ENCODE data around the gene LAMP2.

The LAMP2 gene

DNA sequence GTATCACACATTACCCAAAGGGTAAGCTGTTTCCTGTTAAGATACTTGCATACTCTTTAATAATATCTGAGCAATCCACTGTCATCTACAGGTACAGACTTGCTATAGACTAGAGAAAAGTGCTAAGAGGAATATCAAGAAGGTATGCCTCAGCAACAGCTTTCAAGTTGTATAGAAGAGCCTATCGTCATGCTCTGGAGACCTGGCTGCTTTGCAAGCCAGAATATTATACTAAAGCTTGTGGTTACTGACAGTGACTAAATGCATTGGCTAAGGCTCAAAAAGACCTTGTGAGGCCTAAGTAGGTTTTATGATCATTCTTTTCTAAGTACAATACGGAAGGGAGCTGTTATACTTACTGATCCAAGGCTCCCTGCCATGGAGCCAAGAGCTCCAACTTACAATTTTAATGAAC lies 11.3 kb downstream of the LAMP2 start:
- no peak overlapping the region for H3K27ac ChIP-seq (ENCODE audit: low read length)
- TF ChIP-seq, protein P1, sequence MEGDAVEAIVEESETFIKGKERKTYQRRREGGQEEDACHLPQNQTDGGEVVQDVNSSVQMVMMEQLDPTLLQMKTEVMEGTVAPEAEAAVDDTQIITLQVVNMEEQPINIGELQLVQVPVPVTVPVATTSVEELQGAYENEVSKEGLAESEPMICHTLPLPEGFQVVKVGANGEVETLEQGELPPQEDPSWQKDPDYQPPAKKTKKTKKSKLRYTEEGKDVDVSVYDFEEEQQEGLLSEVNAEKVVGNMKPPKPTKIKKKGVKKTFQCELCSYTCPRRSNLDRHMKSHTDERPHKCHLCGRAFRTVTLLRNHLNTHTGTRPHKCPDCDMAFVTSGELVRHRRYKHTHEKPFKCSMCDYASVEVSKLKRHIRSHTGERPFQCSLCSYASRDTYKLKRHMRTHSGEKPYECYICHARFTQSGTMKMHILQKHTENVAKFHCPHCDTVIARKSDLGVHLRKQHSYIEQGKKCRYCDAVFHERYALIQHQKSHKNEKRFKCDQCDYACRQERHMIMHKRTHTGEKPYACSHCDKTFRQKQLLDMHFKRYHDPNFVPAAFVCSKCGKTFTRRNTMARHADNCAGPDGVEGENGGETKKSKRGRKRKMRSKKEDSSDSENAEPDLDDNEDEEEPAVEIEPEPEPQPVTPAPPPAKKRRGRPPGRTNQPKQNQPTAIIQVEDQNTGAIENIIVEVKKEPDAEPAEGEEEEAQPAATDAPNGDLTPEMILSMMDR (IDR thresholded peaks at IDR 0.05; ENCODE audit: low read depth, low read length), result no peak
- no peak for TF ChIP-seq EZH2phosphoT487 (IDR thresholded peaks at IDR 0.05; ENCODE audit: low read depth)
- H3K9ac ChIP-seq (ENCODE audit: low read length), result no peak overlapping the region
- H3K9me3 ChIP-seq (ENCODE audit: insufficient read depth, low read length), result no peaks in the 10 kb centered on the region
- peaks cover 62% of the 10 kb centered on the region for H3K79me2 ChIP-seq (ENCODE audit: low read length)
- H4K20me1 ChIP-seq (ENCODE audit: insufficient read depth, low read length), result peaks cover 68% of the 10 kb centered on the region
- peaks cover 21% of the 10 kb centered on the region for H3K4me1 ChIP-seq (ENCODE audit: low read length)
- H2AFZ ChIP-seq (ENCODE audit: low read depth, low read length), result no peak overlapping the region
- H3K4me3 ChIP-seq (ENCODE audit: low read length), result 0 out of 2 replicates have a peak overlapping the region, but pooled peaks have one; percentile 7
- peak overlapping the region; percentile 61 for H3K4me2 ChIP-seq (ENCODE audit: low read length)
- peaks cover 18% of the 10 kb centered on the region for H3K36me3 ChIP-seq (replicated peaks; ENCODE audit: low read depth, low read length)
- H3K27me3 ChIP-seq (ENCODE audit: low read depth, low read length), result no peaks in the 10 kb centered on the region

DNA sequence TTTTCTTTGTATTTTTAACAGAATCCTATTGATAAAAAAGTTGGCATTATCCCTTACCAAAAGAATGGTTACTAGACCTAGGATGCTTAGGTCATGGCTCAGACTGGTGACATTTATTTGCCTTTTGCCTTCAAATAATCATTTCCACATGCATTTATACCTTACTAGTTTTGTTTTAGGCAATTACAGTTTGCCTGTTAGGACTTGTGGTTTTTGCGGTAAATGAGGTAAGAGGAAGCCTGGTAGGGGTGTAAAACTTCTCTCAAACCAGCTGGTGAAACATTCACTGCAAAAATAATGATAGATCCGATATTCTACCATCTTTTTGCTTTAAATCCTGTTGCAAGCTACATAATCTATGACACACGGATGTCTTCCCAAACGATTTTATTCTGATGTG lies 12.1 kb downstream of the LAMP2 start:
- Histone ChIP-seq H3K4me3 (ENCODE audit: low read length) (no peak overlapping the region), H3K27me3 (ENCODE audit: low read depth, low read length) (no peaks in the 10 kb centered on the region), H3K4me1 (ENCODE audit: low read length) (peaks cover 23% of the 10 kb centered on the region), H3K36me3 (replicated peaks; ENCODE audit: low read depth, low read length) (peaks cover 18% of the 10 kb centered on the region), H3K4me2 (ENCODE audit: low read length) (peak overlapping the region; percentile 61), H3K9ac (ENCODE audit: low read length) (no peak overlapping the region), H2AFZ (ENCODE audit: low read depth, low read length) (no peak overlapping the region), H3K9me3 (ENCODE audit: insufficient read depth, low read length) (no peaks in the 10 kb centered on the region), H3K27ac (ENCODE audit: low read length) (no peak overlapping the region), H3K79me2 (ENCODE audit: low read length) (peaks cover 54% of the 10 kb centered on the region), H4K20me1 (ENCODE audit: insufficient read depth, low read length) (peaks cover 60% of the 10 kb centered on the region)
- TF ChIP-seq, protein P1 (IDR thresholded peaks at IDR 0.05; ENCODE audit: low read depth, low read length), result no peak
- no peak for TF ChIP-seq EZH2phosphoT487 (IDR thresholded peaks at IDR 0.05; ENCODE audit: low read depth)

DNA sequence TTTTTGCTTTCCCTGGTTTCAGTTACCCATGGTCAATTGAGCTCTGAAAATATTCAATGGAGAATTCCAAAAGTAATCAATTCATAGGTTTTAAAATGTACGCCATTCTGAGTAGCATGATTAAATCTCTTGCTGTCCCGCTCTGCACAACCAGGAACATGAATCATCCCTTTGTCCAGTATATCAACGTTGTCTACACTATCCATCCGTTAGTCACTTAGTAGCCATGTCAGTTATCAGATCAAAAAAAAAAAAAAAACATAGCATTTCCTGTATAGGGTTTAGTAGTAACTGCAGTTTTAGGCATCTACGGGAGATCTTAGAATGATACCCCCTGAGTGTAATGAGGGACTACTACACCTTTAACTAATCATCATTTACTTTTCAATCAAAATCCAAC lies 15.1 kb downstream of the LAMP2 start:
- no peak for TF ChIP-seq EZH2phosphoT487 (IDR thresholded peaks at IDR 0.05; ENCODE audit: low read depth)
- TF ChIP-seq, protein P1 (IDR thresholded peaks at IDR 0.05; ENCODE audit: low read depth, low read length), result no peak
- H3K27ac ChIP-seq (ENCODE audit: low read length), result no peak overlapping the region
- no peak overlapping the region for H3K4me2 ChIP-seq (ENCODE audit: low read length)
- peaks cover 32% of the 10 kb centered on the region for H4K20me1 ChIP-seq (ENCODE audit: insufficient read depth, low read length)
- peaks cover 27% of the 10 kb centered on the region for H3K79me2 ChIP-seq (ENCODE audit: low read length)
- H3K9me3 ChIP-seq (ENCODE audit: insufficient read depth, low read length), result no peaks in the 10 kb centered on the region
- no peak overlapping the region for H3K4me3 ChIP-seq (ENCODE audit: low read length)
- H3K9ac ChIP-seq (ENCODE audit: low read length), result no peak overlapping the region
- H3K36me3 ChIP-seq (replicated peaks; ENCODE audit: low read depth, low read length), result peaks cover 21% of the 10 kb centered on the region
- H3K4me1 ChIP-seq (ENCODE audit: low read length), result peaks cover 23% of the 10 kb centered on the region
- no peak overlapping the region for H2AFZ ChIP-seq (ENCODE audit: low read depth, low read length)
- no peaks in the 10 kb centered on the region for H3K27me3 ChIP-seq (ENCODE audit: low read depth, low read length)

DNA sequence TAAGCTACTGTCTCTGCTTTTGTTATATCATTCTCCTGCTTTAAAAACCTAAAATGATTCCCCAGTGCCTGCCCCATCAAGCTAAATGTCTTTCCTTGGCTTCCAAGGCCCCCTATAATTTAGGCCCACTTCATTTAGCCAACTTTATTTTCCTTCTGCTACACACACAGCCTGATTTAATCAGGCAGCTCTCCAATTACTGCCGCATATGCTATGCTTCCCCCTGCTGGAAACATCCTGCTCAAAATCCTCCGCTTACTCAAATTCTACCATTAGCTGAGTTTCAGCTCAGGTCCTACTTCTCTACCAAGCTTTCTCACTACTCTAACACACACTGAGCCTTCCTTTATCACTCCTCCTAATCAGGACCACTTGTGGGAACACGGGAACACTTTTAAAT lies 17.0 kb downstream of the LAMP2 start:
- H4K20me1 ChIP-seq (ENCODE audit: insufficient read depth, low read length), result peaks cover 13% of the 10 kb centered on the region
- no peak overlapping the region for H3K4me3 ChIP-seq (ENCODE audit: low read length)
- no peaks in the 10 kb centered on the region for H3K9me3 ChIP-seq (ENCODE audit: insufficient read depth, low read length)
- H3K4me2 ChIP-seq (ENCODE audit: low read length), result no peak overlapping the region
- no peak overlapping the region for H3K9ac ChIP-seq (ENCODE audit: low read length)
- H2AFZ ChIP-seq (ENCODE audit: low read depth, low read length), result no peak overlapping the region
- no peak for TF ChIP-seq EZH2phosphoT487 (IDR thresholded peaks at IDR 0.05; ENCODE audit: low read depth)
- TF ChIP-seq, protein P1 (IDR thresholded peaks at IDR 0.05; ENCODE audit: low read depth, low read length), result peak; percentile 41
- H3K27me3 ChIP-seq (ENCODE audit: low read depth, low read length), result no peaks in the 10 kb centered on the region
- H3K36me3 ChIP-seq (replicated peaks; ENCODE audit: low read depth, low read length), result peaks cover 25% of the 10 kb centered on the region
- peaks cover 6% of the 10 kb centered on the region for H3K4me1 ChIP-seq (ENCODE audit: low read length)
- H3K27ac ChIP-seq (ENCODE audit: low read length), result no peak overlapping the region
- peaks cover 8% of the 10 kb centered on the region for H3K79me2 ChIP-seq (ENCODE audit: low read length)

Data from OCI-LY3 (cell line).